Stimulated activated CD4-positive, alpha-beta T cell treated with anti-CD3 and anti-CD28 coated beads, Interleukin-1b, Interleukin-23, amount 100 ng/mL, for 4 hours (primary cell): ENCODE measurements around the gene MOXD1.

Source experiments
- DNase-seq, 2 donors: peaks; one replicate each; pipeline ENCODE4 v3.0.0-alpha.2; 2020; ENCODE audit warnings: low read depth in 2 of 2

The MOXD1 gene

GRCh38 chr6:132400883-132401617, at the start of gene MOXD1:
TSS of gene MOXD1 (minus strand) at chr6:132401475. CDS start at chr6:132401426, 49 bp downstream.
- DNase-seq: no peak

- no peak for DNase-seq
Measured at GRCh38 chr6:132446855-132447241, 45.6 kb upstream of the MOXD1 start.

DNA sequence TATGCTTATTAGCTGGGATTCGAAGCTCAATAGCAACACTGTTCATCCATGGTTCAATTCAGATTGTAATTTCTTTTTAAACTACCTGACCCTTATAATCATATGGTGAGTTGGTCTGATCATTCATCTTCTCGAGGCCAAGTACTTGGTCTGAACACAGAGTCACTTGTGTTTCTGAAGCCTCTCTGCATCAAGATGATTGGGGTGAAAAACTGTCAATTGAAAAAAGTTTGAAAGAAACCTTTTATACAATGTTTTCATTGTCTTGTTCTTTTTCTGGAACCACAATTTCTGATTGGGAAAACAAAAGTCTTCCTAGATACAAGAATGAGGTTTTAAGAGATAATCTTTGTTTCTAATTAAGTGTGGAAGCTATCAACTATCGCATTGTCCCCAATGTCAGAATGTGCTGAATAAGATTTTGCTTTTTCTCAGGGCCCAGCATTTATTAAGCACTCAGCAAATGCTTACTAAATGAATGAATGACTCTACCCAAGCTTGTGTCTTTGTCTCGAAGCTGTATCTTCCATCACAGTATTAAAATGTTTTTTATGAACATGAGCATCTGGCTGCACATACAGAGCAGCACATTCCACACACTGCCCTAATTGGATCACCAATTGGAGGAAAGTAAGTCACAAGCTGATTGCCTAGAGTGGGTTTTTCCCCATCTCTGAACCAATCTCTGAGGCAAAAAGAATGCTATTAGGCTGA, 45.0 kb upstream of the MOXD1 start:
- DNase-seq: no peak

- no peak for DNase-seq
Measured at GRCh38 chr6:132445201-132445951, 44.1 kb upstream of the MOXD1 start.

DNA sequence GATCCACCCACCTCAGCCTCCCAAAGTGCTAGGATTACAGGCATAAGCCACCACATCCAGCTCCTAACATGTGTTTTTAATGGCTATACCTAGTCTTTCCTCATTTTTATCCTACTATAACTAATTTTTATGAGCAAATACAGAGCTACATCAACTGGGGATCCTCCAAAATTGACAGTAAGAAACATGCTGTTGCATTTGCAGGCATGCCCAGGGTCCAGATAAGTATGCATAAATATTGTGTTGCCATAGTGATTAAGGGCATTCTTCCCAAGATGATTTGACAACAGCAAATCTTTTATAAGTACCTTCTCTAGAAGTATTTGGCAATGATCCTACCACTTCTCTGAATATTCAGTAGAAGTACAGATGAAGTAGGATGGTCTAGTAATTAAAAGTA, 41.9 kb upstream of the MOXD1 start:
- no peak for DNase-seq

- no peak for DNase-seq
Measured at GRCh38 chr6:132430110-132430509, 28.8 kb upstream of the MOXD1 start.

- no peak for DNase-seq
Measured at GRCh38 chr6:132425176-132425575, 23.9 kb upstream of the MOXD1 start.

- no peak for DNase-seq
Measured at GRCh38 chr6:132423839-132424238, 22.6 kb upstream of the MOXD1 start.

DNA sequence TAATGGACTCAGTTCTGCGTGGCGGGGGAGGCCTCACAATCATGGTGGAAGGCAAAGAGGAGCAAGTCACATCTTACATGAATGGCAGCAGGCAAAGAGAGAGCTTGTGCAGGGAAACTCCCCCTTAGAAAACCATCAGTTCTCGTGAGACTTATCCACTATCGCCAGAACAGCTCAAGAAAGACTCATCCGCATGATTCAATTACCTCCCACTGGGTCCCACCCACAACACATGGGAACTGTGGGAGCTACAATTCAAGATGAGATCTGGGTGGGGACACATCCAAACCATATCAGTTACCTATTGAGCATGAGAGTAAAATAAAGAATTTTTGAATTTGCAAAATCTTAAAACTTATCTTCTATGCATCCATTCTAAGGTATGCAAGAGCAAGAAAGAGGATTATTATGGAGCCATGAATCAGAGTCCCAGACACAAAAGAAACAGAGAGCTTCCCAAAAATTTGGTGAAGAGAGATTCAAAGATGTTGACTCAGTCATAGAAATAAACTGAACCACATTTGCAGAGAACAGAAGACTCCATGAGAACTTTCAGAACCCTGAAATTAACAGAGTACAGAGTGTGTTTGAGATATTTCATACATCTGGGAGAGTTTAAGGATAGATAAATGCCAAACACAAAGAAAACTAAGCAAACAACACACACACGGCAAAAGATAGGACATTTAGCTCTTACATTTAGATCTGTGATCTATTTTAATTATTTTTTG, 17.1 kb upstream of the MOXD1 start:
- no peak for DNase-seq

DNA sequence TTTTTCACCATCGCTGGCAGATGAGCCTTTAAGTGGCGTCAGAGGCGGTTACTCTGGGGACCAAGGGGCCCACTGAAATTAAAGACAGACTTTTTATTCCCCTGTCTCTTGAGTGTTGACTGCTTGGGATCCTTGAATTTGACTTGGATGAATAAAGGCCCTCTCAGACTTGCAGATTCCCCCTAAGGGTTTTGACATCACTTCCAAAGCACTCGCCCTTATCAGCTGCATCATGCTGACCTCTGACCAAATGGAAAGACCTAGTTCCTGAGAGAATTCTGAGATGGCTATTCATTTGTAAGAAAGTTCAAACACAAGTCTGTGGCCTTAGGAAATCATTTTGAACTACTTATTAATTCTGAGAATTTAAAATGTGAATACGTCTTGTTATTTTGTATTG, 13.5 kb upstream of the MOXD1 start:
- no peak for DNase-seq

GRCh38 chr6:132414322-132414721, 13.0 kb upstream of the MOXD1 start:
- DNase-seq: no peak

- DNase-seq: no peak
Measured at GRCh38 chr6:132413499-132413802, 12.2 kb upstream of the MOXD1 start.

DNA sequence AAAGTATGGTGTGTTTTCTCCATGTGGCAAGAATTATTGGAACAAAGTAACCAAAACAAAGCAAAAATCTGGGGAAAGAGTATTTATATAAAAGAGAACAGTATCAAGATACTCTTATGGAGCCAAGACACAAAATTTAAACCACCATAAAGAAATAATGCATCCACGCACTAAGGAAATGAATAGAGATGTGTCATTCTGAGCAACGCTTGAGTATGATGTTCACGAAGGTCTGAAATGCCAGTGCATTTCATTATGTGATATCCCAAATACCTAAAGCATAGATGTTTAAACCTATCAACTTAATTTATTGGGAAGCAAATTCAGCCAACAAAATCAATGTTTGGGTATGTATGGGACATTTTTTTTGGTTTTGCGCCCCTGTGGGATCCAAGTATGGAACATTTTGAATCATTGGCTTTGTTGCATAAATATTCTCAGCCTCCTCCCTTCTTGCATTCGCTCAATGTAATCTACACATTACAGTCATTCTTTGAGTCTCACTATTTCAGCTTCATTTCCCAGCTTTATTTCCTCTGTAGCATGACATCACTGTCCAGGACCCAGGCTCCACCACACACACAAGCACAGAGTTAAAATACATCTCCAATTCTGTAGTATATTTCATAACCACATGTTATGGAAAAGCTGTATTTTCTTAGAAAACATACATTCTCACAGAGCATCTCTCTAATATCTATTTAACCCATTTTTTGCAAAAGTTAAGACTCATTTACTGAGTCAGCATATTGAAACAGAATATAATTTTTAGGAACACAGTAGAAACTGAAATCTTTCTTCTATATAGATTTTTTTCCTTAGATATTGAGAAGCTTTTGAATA, 11.6 kb upstream of the MOXD1 start:
- no peak for DNase-seq

DNA sequence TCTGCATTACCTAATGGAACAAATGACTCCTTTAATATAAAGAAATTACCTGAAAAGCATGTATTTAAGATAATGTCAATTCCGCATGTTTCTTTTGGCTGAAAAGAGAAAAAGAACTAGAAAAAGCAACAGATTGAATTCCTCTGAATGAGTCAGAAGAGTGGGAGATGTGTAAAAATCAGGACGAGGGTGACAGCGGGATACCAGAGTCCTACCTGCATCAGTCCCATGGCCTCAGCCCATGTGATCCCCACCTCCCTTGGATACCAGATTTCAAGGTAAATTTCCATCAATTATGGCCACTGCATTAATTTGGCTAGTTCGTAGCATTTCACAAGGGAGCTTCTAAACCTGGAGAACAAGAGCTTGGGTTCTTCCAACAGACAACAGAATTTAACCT, 10.0 kb upstream of the MOXD1 start:
- DNase-seq: no peak

GRCh38 chr6:132410830-132411229, 9.6 kb upstream of the MOXD1 start:
- no peak for DNase-seq

- DNase-seq: no peak
Measured at GRCh38 chr6:132405143-132405915, 4.1 kb upstream of the MOXD1 start.

GRCh38 chr6:132404736-132405135, 3.5 kb upstream of the MOXD1 start:
- DNase-seq: no peak

DNA sequence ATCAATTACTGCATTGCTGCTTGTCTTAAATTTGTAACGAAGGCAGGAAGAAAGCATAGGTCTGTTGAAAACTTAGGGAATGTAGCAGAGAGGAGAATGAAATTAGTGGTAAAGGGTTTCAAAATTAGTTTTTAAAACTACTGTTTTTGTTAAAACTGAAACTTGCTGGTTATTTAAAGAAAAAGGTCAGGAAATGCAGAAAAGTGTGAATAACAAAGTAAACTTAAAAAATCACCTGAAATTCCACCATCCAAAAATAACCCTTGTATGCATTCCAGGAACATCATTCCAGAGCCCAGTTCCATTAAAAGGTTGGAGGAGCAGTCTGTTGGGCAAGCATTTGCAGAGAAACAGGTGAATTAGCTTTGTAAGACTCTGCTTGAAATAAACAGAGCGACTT, 3.1 kb upstream of the MOXD1 start:
- DNase-seq: no peak

GRCh38 chr6:132401618-132402285, 477 bp upstream of the MOXD1 start:
- DNase-seq: no peak

- no peak for DNase-seq
Measured at GRCh38 chr6:132400555-132400882, 756 bp downstream of the MOXD1 start.
